AG09319 (cell line): ENCODE data around the gene PRDX2.
"Not testable (repeated sequence)": the region's sequence is repeated elsewhere in the genome, so short reads cannot be mapped to it uniquely, and the experiment has no call there.

Experiments used
- DNase-seq: peaks from one replicate; pipeline ENCODE4 v3.0.0-alpha.2; 2010; ENCODE audit warnings: low read depth; ENCODE audit errors: extremely low read depth
- TF ChIP-seq, protein P1 (sequence below): IDR thresholded peaks from 2 replicates; pipeline ENCODE4 v1.5.1; 2011; ENCODE audit warnings: low read depth, mild to moderate bottlenecking, inconsistent platforms, low read length, moderate library complexity

Gene PRDX2

GRCh38 chr19:12834566-12834943, 33.0 kb upstream of the PRDX2 start, which contains the start of gene RTBDN:
RTBDN (minus strand) TSS chr19:12834579; CDS start chr19:12829979, 4,600 bp downstream.
- no peak for DNase-seq
- TF ChIP-seq, protein P1, sequence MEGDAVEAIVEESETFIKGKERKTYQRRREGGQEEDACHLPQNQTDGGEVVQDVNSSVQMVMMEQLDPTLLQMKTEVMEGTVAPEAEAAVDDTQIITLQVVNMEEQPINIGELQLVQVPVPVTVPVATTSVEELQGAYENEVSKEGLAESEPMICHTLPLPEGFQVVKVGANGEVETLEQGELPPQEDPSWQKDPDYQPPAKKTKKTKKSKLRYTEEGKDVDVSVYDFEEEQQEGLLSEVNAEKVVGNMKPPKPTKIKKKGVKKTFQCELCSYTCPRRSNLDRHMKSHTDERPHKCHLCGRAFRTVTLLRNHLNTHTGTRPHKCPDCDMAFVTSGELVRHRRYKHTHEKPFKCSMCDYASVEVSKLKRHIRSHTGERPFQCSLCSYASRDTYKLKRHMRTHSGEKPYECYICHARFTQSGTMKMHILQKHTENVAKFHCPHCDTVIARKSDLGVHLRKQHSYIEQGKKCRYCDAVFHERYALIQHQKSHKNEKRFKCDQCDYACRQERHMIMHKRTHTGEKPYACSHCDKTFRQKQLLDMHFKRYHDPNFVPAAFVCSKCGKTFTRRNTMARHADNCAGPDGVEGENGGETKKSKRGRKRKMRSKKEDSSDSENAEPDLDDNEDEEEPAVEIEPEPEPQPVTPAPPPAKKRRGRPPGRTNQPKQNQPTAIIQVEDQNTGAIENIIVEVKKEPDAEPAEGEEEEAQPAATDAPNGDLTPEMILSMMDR, result no peak

DNA sequence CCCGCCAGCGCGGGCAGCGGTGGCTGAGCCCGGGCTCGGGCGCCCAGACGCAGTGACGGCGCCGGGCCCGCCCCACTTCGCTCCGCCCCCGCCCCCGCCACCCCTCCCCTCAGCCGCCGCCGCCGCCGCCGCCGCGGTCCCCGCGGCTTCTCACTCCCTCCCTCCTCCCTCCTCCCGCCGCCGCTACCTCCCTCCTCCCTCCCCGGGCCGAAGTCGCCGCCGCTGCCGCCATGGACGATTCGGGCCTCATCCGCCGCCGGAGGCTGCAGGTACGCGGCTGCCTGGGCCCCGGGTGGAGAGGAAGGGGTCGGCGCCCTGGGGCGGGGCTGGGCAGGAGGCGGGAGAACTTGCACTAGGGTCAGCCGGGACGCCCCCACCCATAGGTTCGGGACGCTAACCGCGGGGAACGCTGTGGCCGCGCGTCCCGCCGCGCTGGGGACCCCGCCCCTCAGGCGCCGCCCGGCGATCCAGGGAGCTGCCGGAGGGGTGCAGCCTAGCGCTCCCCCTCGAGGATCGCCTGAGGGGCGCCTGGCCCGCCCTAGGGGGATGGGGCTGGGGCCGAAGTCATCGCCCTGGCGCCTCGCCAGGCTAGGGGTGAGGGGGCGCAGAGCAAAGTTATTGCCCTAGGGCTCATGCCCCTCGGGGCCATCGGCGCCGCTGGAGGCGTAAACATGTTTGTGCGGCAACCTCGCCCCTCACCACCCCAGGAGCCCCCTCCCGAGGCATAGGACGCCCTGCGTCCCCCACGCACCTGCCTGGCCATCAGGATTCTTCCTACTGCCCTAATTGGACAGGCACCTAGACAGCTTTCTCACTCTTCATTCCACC, 32.4 kb upstream of the PRDX2 start:
- TF ChIP-seq, protein P1, result no peak
- DNase-seq, result no peak

- TF ChIP-seq, protein P1, result no peak
- DNase-seq, result no peak
Measured at GRCh38 chr19:12833418-12833737, 31.8 kb upstream of the PRDX2 start.

DNA sequence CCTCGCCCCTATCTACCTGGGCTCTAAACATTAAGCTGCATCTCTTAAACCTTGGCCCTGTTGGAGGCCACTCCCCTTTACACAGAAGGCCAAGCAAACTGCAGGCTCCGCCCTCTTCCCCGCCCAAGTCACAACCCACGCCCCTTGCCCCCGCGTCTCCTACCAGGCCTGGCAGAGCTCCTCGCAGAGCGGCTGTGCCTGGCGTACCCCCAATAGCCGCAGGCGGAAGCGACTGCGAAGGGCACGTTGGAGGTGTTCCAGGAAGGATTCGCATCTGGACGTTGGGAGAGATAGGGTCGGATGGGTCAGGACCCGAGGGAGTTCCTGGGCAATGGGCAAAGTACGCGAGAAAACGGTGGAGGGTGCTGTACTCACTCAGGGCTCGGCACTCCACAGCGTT, 26.9 kb upstream of the PRDX2 start:
- TF ChIP-seq, protein P1, result no peak
- no peak for DNase-seq

GRCh38 chr19:12825254-12826131, 23.9 kb upstream of the PRDX2 start:
- TF ChIP-seq, protein P1, result peak; percentile 31
- DNase-seq, result no peak

GRCh38 chr19:12821761-12822160, 20.2 kb upstream of the PRDX2 start:
- DNase-seq, result no peak
- TF ChIP-seq, protein P1, result no peak

DNA sequence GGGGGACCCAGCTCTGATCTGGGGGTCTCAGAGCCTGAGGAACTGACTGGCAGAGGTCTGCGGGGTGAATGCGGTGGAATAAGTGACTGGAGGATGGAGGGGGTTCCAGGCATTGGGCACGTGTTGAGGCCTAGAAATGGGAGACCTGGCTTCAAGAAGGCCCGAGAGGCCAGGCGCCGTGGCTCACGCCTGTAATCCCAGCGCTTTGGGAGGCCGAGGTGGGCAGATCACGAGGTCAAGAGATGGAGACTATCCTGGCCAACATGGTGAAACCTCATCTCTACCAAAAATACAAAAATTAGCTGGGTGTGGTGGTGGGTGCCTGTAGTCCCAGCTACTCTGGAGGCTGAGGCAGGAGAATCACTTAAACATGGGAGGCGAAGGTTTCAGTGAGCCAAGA, 16.2 kb upstream of the PRDX2 start:
- not testable (repeated sequence) for DNase-seq

DNA sequence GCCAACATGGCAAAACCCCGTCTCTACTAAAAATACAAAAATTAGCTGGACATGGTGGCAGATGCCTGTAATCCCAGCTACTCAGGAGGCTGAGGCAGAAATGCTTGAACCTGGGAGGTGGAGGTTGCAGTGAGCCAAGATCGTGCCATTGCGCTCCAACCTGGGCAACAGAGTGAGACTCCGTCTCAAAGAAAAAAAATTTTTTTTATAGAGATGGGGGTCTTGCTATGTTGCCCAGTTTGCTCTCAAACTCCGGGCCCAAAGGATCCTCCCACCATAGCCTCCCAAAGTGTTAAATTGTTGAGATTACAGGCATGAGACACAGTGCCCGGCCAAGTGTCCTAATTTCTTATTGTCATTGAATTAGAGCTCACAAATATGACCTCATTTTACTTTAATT, 15.6 kb upstream of the PRDX2 start:
- not testable (repeated sequence) for DNase-seq
